Heart left ventricle (tissue), 16 donors: Measurements from ENCODE around the gene MPRIP. TPM values are rescaled to one million over a fixed set of nuclear protein-coding genes. Genes with fewer than 3 reads are reported as not detected.

Experiments used
- ATAC-seq, 4 donors: fragments of 200-7000 bp; cut with Tn5 transposase; one replicate each; pipeline ENCODE4 v1.9.1; 2020 to 2022; ENCODE audit warnings: moderate library complexity in 4 of 4, mild to moderate bottlenecking in 3 of 4, moderate number of reproducible peaks in 1 of 4
- DNase-seq, 5 donors: peaks; one replicate each; pipeline ENCODE4 v3.0.0-alpha.2; 2020
- H3K27ac ChIP-seq, 12 donors: fragments of 200-600 bp; sonication (generic) in 4 of 12; one replicate each; pipeline versions ENCODE4 v1.5.0 to v1.8.0; 2016 to 2022; ENCODE audit warnings: mild to moderate bottlenecking in 2 of 12
- H3K27me3 ChIP-seq, 9 donors: fragments of 200-600 bp; sonication (generic) in 2 of 9; one replicate each; pipeline versions ENCODE4 v1.5.1 to v1.8.0; 2016 to 2022; ENCODE audit warnings: mild to moderate bottlenecking in 3 of 9
- H3K36me3 ChIP-seq, 9 donors: fragments of 200-600 bp; sonication (generic) in 2 of 9; one replicate each; pipeline versions ENCODE4 v1.5.0 to v1.8.0; 2018 to 2022; ENCODE audit warnings: mild to moderate bottlenecking in 2 of 9
- H3K4me1 ChIP-seq, 12 donors: fragments of 200-600 bp; sonication (generic) in 4 of 12; one replicate each; pipeline versions ENCODE4 v1.5.0 to v1.8.0; 2016 to 2022; ENCODE audit warnings: mild to moderate bottlenecking in 3 of 12
- H3K4me3 ChIP-seq, 12 donors: fragments of 200-600 bp; sonication (generic) in 4 of 12; one replicate each; pipeline versions ENCODE4 v1.5.0 to v1.8.0; 2017 to 2022; ENCODE audit warnings: mild to moderate bottlenecking in 9 of 12, moderate library complexity in 4 of 12
- H3K9me3 ChIP-seq, 12 donors: fragments of 200-600 bp; sonication (generic) in 4 of 12; one replicate each; pipeline versions ENCODE4 v1.5.0 to v1.8.0; 2016 to 2022; ENCODE audit warnings: mild to moderate bottlenecking in 1 of 12
- POLR2A ChIP-seq, 2 donors: fragments of 450-650 bp; IDR thresholded peaks; one replicate each; pipeline ENCODE4 v1.6.1; 2017; ENCODE audit warnings: antibody characterized with exemption in 2 of 2, mild to moderate bottlenecking in 2 of 2, moderate library complexity in 2 of 2
- WGBS, 4 donors: extraction: QIAGEN DNeasy Blood & Tissue Kit in 2 of 4; methylation state at CpG; one replicate each; pipeline versions ENCODE4 v1.1.5 to v1.1.7; 2013 to 2018; 5-methylcytosine and 5-hydroxymethylcytosine counted together
- intact Hi-C, 10 donors: fragments of 100-400 bp; cut with DNase I; formaldehyde crosslinking; loops; one replicate each; pipeline versions ENCODE4 v1.11.1 to v1.14.2; 2022
- polyA plus RNA-seq, 2 donors: library from polyadenylated mRNA; stranded (reverse); fragments of 200-250 nt; gene quantifications; one replicate each; pipeline ENCODE4 v1.2.3, GENCODE V29; 2013
- total RNA-seq, 9 donors: library from RNA; depleted of rRNA in 2 of 9; stranded (reverse); fragments of >200 nt in 2 of 9; fragmentation: NEBNext Ultra II Directional in 3 of 9; extraction: Animal tissue kit (Norgen Biotek cat#: 25700) in 3 of 9; gene quantifications; one replicate each; pipeline versions ENCODE4 v1.1.0 to v1.2.4, GENCODE V29; 2016 to 2023
- TF ChIP-seq, protein P1 (sequence below), 12 donors: fragments of 200-600 bp; sonication (generic) in 4 of 12; IDR thresholded peaks; one replicate each; pipeline versions ENCODE4 v1.5.0 to v1.8.0; 2018 to 2022; ENCODE audit warnings: antibody characterized with exemption in 12 of 12, mild to moderate bottlenecking in 5 of 12
- donor health status: ischemic (EF 13 %, LVEDD 7.1; RV severe dilation, severe dysfunction).
- donor health status: healthy with polysubstance abuse.
- donor health status: DM: no; HTN: yes; CAD: no.
- donor health status: DM: no; HTN: no; CAD: no.
- donor health status: ischemic (EF 25% LVEDD 6.9; RV normal size, moderate dysfunction).
- donor health status: ischemic (EF 25% LVEDD 5.7; RV mildly dilated, moderate dysfunction).
- donor health status: healthy.
- donor health status: DM: yes; HTN: yes; CAD: no.
- donor health status: ischemic (EF 35%, LVEDD 5.7; RV mildly dilated, moderate dysfunction).
- donor health status: nonischemic (EF 11% LVEDD 7.7; RV severe dilation, severe dysfunction).
- donor health status: DM: yes; HTN: yes; CAD: no.
- donor health status: PGD.
- donor health status: ischemic (EF 29% LVEDD 5.4; RV normal size, mild dysfunction).
- donor health status: nonischemic (EF 23%, LVEDD 6.1; RV moderate dilation, normal function).

The MPRIP gene
- total and polyA plus RNA-seq, 11 donors: 131 to 686 (median 343) TPM

DNA sequence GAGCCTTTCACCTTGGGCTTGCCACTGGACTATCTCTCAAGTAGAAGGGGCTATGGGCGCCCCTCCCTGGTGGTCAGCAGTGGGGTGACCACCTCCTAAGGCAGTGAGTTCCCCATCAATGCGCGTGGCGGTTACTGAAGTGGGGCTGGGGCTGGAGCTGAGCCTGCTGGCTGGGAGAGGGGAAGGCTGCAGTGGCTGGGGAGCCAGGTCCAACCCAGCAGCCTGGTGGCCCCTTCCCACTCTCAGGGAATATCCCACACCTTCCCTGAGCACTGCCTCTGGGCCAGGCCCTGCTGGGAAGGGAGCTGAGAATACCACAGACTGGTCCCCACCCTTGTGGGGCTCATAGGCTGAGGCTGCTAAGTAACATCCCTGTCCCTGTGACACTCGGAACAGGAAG, 19.8 kb upstream of the MPRIP start:
- Histone ChIP-seq H3K36me3 (no peaks in the 10 kb centered on the region), H3K4me3 (no peak overlapping the region), H3K4me1 (peaks cover 0 to 39% (median 28%) of the 10 kb centered on the region in 12 donors), H3K9me3 (no peaks in the 10 kb centered on the region), H3K27ac (peak overlapping the region in 3 of 12 donors; percentile 51 to 85 (median 64)), H3K27me3 (no peaks in the 10 kb centered on the region)
- DNase-seq: peak in 2 of 5 donors; percentile 25 to 34
- intact Hi-C loops: no loop called here
- no peak for ATAC-seq
- TF ChIP-seq, protein P1, sequence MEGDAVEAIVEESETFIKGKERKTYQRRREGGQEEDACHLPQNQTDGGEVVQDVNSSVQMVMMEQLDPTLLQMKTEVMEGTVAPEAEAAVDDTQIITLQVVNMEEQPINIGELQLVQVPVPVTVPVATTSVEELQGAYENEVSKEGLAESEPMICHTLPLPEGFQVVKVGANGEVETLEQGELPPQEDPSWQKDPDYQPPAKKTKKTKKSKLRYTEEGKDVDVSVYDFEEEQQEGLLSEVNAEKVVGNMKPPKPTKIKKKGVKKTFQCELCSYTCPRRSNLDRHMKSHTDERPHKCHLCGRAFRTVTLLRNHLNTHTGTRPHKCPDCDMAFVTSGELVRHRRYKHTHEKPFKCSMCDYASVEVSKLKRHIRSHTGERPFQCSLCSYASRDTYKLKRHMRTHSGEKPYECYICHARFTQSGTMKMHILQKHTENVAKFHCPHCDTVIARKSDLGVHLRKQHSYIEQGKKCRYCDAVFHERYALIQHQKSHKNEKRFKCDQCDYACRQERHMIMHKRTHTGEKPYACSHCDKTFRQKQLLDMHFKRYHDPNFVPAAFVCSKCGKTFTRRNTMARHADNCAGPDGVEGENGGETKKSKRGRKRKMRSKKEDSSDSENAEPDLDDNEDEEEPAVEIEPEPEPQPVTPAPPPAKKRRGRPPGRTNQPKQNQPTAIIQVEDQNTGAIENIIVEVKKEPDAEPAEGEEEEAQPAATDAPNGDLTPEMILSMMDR (IDR thresholded peaks at IDR 0.05): no peak
- no peak for TF ChIP-seq POLR2A (IDR thresholded peaks at IDR 0.05)
- WGBS, 4 donors: 67 to 97% (median 94%) methylated on average over 1 to 5 of the region's 5 CpGs

- WGBS, 4 donors: 49 to 66% (median 61%) methylated on average over 4 to 8 of the region's 8 CpGs
- no peak overlapping the region for H3K4me3 ChIP-seq
- peaks cover 0 to 45% (median 32%) of the 10 kb centered on the region in 12 donors for H3K4me1 ChIP-seq
- ATAC-seq (peak in 1 of 4 donors; percentile 23), DNase-seq (peak in 3 of 5 donors; percentile 38 to 65 (median 52))
- TF ChIP-seq, protein P1 (IDR thresholded peaks at IDR 0.05): no peak
- TF ChIP-seq POLR2A (IDR thresholded peaks at IDR 0.05): no peak
- no peaks in the 10 kb centered on the region for H3K9me3 ChIP-seq
- H3K27me3 ChIP-seq: no peaks in the 10 kb centered on the region
- H3K27ac ChIP-seq: peak overlapping the region in 2 of 12 donors; percentile 3 to 34
- intact Hi-C loops: loop anchor here in 1 of 10 donors (5.0 kb wide), 1 partner anchor 92 kb away; no protein-coding TSS in a partner anchor
- H3K36me3 ChIP-seq: no peaks in the 10 kb centered on the region
Measured at GRCh38 chr17:17024778-17025300, 17.4 kb upstream of the MPRIP start.

DNA sequence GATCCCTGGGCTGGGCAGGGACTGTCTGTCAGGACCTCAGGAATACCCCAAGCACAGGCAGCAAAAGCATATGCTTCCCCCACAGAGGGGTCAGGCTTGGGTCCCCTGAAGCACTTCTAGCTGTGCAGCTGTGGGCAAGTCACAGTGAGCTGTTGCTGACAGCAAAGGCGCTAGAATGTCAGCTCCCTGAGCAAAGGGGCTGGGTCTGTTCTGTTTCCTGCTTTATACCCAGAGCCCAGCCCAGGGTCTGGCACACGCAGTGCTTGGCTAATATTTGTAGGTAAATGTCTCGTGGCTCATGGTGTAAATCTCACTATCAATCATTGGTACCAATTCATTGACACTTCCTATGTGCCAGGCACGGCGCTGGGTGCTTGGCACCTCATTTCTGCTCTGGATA, 16.6 kb upstream of the MPRIP start:
- H3K27ac ChIP-seq: peak overlapping the region in 2 of 12 donors; percentile 3 to 34
- peaks cover 0 to 44% (median 32%) of the 10 kb centered on the region in 12 donors for H3K4me1 ChIP-seq
- WGBS, 4 donors: 78 to 88% (median 85%) methylated on average over 5 of the region's 5 CpGs
- TF ChIP-seq, protein P1 (IDR thresholded peaks at IDR 0.05): no peak
- no peak for TF ChIP-seq POLR2A (IDR thresholded peaks at IDR 0.05)
- DNase-seq: peak in 1 of 5 donors; percentile 7
- no peaks in the 10 kb centered on the region for H3K36me3 ChIP-seq
- no peaks in the 10 kb centered on the region for H3K9me3 ChIP-seq
- no peak overlapping the region for H3K4me3 ChIP-seq
- no peaks in the 10 kb centered on the region for H3K27me3 ChIP-seq
- no peak for ATAC-seq
- intact Hi-C loops: loop anchor here in 1 of 10 donors (5.0 kb wide), 1 partner anchor 92 kb away; no protein-coding TSS in a partner anchor

GRCh38 chr17:17026163-17026562, 16.1 kb upstream of the MPRIP start:
- peak in 1 of 5 donors; percentile 16 for DNase-seq
- Histone ChIP-seq H3K9me3 (no peaks in the 10 kb centered on the region), H3K27me3 (no peaks in the 10 kb centered on the region), H3K4me3 (no peak overlapping the region), H3K27ac (no peak overlapping the region), H3K36me3 (no peaks in the 10 kb centered on the region), H3K4me1 (peaks cover 0 to 44% (median 27%) of the 10 kb centered on the region in 12 donors)
- intact Hi-C loops: loop anchor here in 1 of 10 donors (5.0 kb wide), 1 partner anchor 91 kb away; no protein-coding TSS in a partner anchor
- ATAC-seq: no peak
- TF ChIP-seq, protein P1 (IDR thresholded peaks at IDR 0.05): no peak
- no peak for TF ChIP-seq POLR2A (IDR thresholded peaks at IDR 0.05)
- 89 to 98% (median 91%) methylated on average over 9 of the region's 9 CpGs for WGBS, 4 donors
